Middle frontal gyrus (tissue), 1 donor: Measurements from ENCODE around the gene KIF11.

Experiments used
- DNase-seq: peaks from one replicate; pipeline ENCODE4 v3.0.0-alpha.2; 2015; ENCODE audit warnings: low spot score; ENCODE audit errors: extremely low spot score

Gene KIF11

DNA sequence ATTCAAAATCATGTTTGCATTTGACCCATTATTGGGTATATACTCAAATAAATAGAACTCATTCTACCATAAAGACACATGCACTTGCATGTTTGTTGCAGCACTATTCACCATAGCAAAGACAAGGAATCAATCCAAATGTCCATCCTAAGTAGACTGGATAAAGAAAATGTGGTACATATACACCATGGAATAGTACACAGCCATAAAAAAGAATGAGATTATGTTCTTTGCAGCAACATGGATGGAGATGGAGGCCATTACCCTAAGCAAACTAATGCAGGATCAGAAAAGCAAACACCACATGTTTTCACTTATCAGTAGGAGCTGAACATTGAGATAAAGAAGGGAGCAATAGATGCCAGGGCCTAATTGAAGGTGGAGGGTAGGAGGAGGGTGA, 84.8 kb downstream of the KIF11 start:
- no peak for DNase-seq

DNA sequence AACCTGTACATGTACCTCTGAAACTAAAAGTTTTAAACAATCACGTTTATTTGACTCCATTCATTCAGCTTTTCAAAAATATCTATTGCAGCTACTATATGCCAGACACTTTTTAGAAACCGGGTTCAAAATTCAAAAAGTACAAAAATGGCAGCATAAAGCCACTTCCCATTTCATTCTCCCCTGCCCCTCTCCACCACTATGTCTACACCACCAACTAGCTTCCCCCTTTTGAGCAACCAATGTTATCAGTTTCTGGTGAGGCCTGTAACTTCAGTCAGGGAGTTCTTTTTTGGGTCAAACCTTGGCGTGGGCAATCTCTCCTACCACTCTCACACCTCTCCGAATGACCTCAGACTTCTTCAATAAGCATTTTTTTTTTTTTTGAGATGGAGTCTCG, 85.3 kb downstream of the KIF11 start:
- no peak for DNase-seq

GRCh38 chr10:92681306-92681834, 88.4 kb downstream of the KIF11 start:
- no peak for DNase-seq

GRCh38 chr10:92688573-92688926, 95.6 kb downstream of the KIF11 start:
- no peak for DNase-seq

- no peak for DNase-seq
Measured at GRCh38 chr10:92688927-92689662, 96.2 kb downstream of the KIF11 start.

DNA sequence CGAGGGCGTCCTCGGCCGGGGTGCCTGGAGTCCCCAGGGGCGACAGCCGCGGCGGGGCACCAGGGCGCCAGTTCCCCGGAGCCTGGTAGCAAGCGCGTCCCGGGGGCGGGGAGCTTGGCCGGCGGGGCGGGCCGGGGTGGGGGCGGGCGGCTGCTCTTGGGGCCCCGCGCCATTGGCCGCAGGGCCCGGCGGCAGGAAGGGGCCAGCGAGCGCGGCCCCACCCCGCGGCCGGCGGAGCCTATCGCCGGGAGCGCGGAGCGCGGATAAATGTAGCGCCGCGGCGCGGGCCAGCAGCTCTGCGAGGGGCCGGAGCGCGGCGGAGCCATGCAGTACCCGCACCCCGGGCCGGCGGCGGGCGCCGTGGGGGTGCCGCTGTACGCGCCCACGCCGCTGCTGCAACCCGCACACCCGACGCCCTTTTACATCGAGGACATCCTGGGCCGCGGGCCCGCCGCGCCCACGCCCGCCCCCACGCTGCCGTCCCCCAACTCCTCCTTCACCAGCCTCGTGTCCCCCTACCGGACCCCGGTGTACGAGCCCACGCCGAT, 96.8 kb downstream of the KIF11 start, which contains the start of gene HHEX:
TSS of gene HHEX (plus strand) at position 293 of the 548 bp plus-strand sequence. CDS start at position 325, 32 bp downstream.
- DNase-seq, result no peak

- no peak for DNase-seq
Measured at GRCh38 chr10:92690211-92690914, 97.4 kb downstream of the KIF11 start.

- no peak for DNase-seq
Measured at GRCh38 chr10:92690915-92691590, 98.1 kb downstream of the KIF11 start.

- no peak for DNase-seq
Measured at GRCh38 chr10:92691591-92692079, 98.7 kb downstream of the KIF11 start.

GRCh38 chr10:92692080-92692671, 99.2 kb downstream of the KIF11 start:
- no peak for DNase-seq

DNA sequence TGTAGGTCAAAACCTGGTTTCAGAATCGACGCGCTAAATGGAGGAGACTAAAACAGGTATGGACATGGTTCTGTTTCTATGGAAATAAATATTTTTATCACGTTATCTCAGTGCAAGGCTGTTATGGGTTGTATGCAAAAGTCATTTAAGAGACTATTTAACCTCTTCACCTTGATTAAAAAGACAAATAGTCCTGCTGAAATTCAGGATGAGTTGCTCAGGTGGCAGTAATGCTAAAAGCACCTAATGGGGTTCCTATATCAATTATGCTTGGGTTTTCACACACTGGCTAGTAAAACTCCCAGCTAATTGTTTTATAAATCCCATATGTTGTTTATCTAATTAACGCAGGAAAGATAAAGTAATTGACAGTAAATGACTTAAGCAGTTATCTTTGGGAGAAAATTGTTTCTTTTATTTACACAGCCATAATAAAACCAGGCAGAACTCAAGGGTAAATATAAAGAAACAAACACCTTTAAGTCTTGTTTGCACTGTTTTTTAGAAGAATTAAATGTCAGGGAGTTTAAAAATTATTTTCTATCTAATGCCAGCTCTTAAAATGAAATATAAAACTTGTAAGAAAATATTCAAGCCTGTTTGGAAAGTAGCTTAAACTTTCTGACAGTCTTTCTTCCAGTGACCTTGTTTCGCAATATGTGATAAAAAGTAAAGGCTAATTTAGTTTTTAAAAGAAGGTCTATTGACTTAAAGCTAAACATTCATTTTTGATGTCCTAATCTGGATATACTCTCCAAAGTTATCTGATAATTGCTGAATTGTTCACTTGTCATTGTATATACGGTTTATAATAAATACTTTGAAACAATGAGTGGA, 100.0 kb downstream of the KIF11 start:
- DNase-seq, result no peak

DNA sequence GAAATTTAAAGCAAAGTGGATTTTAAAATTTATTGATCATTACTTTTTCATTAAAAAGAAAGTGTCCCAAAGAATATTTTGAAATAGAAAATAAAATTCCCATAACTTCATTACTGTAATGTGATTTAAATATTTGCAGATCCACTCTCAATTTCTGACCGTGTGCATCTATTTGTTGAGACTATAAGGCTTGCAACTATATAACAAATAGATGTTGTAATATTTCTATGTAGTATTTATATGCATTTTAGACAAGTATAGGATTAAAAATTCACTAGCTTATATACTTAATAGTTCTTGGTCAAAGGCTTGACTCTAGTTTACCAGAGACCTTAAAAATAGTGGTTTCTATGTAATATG, 100.6 kb downstream of the KIF11 start:
- DNase-seq, result no peak

GRCh38 chr10:92695679-92696605, 103.0 kb downstream of the KIF11 start:
- DNase-seq, result no peak

GRCh38 chr10:92696606-92697383, 103.9 kb downstream of the KIF11 start:
- no peak for DNase-seq

GRCh38 chr10:92697663-92698511, 105.0 kb downstream of the KIF11 start:
- no peak for DNase-seq

- DNase-seq, result no peak
Measured at GRCh38 chr10:92699193-92699517, 106.2 kb downstream of the KIF11 start.

GRCh38 chr10:92699518-92700381, 106.8 kb downstream of the KIF11 start:
- DNase-seq, result no peak
